Measurements from ENCODE around the gene PTPRN2. TPM values are rescaled to one million over a fixed set of nuclear protein-coding genes. Genes with fewer than 3 reads are reported as not detected.

Gene PTPRN2
- total and polyA plus RNA-seq, 5 experiments from 2014 or later = 0.69 to 1.5 (median 0.99) TPM

- POLR2A ChIA-PET = no interaction called here
These were observed 140.5 kb downstream of the PTPRN2 start for GRCh38 chr7:158447151-158447505.

GRCh38 chr7:158446706-158447105 lies 140.9 kb downstream of the PTPRN2 start:
- ATAC-seq (no peak), DNase-seq (no peak)
- H3K4me3 Mint-ChIP-seq = no peak overlapping the region
- H3K4me1 Mint-ChIP-seq = no peaks in the 10 kb centered on the region
- no peaks in the 10 kb centered on the region for H3K36me3 Mint-ChIP-seq
- H3K27ac Mint-ChIP-seq = no peak overlapping the region
- peaks cover 0 to 6% (median 0%) of the 10 kb centered on the region in 9 donors for H3K9me3 Mint-ChIP-seq
- peaks cover 0 to 26% (median 10%) of the 10 kb centered on the region in 5 donors for H3K27me3 Mint-ChIP-seq
- POLR2A ChIA-PET = no interaction called here

More at GRCh38 chr7:158447151-158447505, 140.5 kb downstream of the PTPRN2 start:
- H3K9me3 Mint-ChIP-seq = peaks cover 0 to 3% (median 0%) of the 10 kb centered on the region in 9 donors
- H3K27me3 Mint-ChIP-seq = peaks cover 0 to 26% (median 10%) of the 10 kb centered on the region in 5 donors
- H3K4me3 Mint-ChIP-seq = no peak overlapping the region
- DNase-seq (no peak), ATAC-seq (no peak)
- H3K4me1 Mint-ChIP-seq = no peaks in the 10 kb centered on the region
- H3K36me3 Mint-ChIP-seq = no peaks in the 10 kb centered on the region
- no peak overlapping the region for H3K27ac Mint-ChIP-seq

- Mint-ChIP-seq H3K36me3 (no peaks in the 10 kb centered on the region), H3K4me1 (no peaks in the 10 kb centered on the region), H3K4me3 (no peak overlapping the region), H3K9me3 (peaks cover 0 to 10% (median 0%) of the 10 kb centered on the region in 9 donors), H3K27ac (no peak overlapping the region), H3K27me3 (peaks cover 0 to 26% (median 10%) of the 10 kb centered on the region in 5 donors)
- DNase-seq = no peak
- POLR2A ChIA-PET = no interaction called here
- no peak for ATAC-seq
These were observed 141.3 kb downstream of the PTPRN2 start for GRCh38 chr7:158446281-158446680.

- POLR2A ChIA-PET = no interaction called here
- peaks cover 0 to 17% (median 0%) of the 10 kb centered on the region in 9 donors for H3K9me3 Mint-ChIP-seq
- no peaks in the 10 kb centered on the region for H3K4me1 Mint-ChIP-seq
- H3K4me3 Mint-ChIP-seq = no peak overlapping the region
- DNase-seq (no peak), ATAC-seq (no peak)
- no peaks in the 10 kb centered on the region for H3K36me3 Mint-ChIP-seq
- no peak overlapping the region for H3K27ac Mint-ChIP-seq
- peaks cover 0 to 21% (median 10%) of the 10 kb centered on the region in 5 donors for H3K27me3 Mint-ChIP-seq
These were observed 142.0 kb downstream of the PTPRN2 start for GRCh38 chr7:158445421-158446175.

- H3K9me3 Mint-ChIP-seq = peaks cover 0 to 25% (median 0%) of the 10 kb centered on the region in 9 donors
These were observed 142.9 kb downstream of the PTPRN2 start for GRCh38 chr7:158444501-158445420.

GRCh38 chr7:158443688-158444483 lies 143.7 kb downstream of the PTPRN2 start:
- Mint-ChIP-seq H3K36me3 (no peaks in the 10 kb centered on the region), H3K9me3 (peaks cover 0 to 25% (median 0%) of the 10 kb centered on the region in 9 donors), H3K4me1 (no peaks in the 10 kb centered on the region), H3K4me3 (no peak overlapping the region), H3K27me3 (peaks cover 0 to 19% (median 5%) of the 10 kb centered on the region in 5 donors), H3K27ac (no peak overlapping the region)
- POLR2A ChIA-PET = no interaction called here
- DNase-seq = no peak
- no peak for ATAC-seq

More at GRCh38 chr7:158444501-158445420, 142.9 kb downstream of the PTPRN2 start:
- ATAC-seq = no peak
- Mint-ChIP-seq H3K27me3 (peaks cover 0 to 15% (median 5%) of the 10 kb centered on the region in 5 donors), H3K36me3 (no peaks in the 10 kb centered on the region), H3K27ac (peak overlapping the region in 1 of 10 donors; percentile 37), H3K4me1 (no peaks in the 10 kb centered on the region), H3K4me3 (no peak overlapping the region)
- POLR2A ChIA-PET = no interaction called here
- no peak for DNase-seq

GRCh38 chr7:158443014-158443687 lies 144.5 kb downstream of the PTPRN2 start:
- Mint-ChIP-seq H3K9me3 (peaks cover 0 to 25% (median 0%) of the 10 kb centered on the region in 9 donors), H3K27me3 (peaks cover 0 to 24% (median 8%) of the 10 kb centered on the region in 5 donors), H3K4me3 (no peak overlapping the region), H3K4me1 (no peaks in the 10 kb centered on the region), H3K36me3 (no peaks in the 10 kb centered on the region), H3K27ac (no peak overlapping the region)
- POLR2A ChIA-PET = no interaction called here
- DNase-seq (no peak), ATAC-seq (no peak)

- H3K27ac Mint-ChIP-seq = no peak overlapping the region
- no peaks in the 10 kb centered on the region for H3K36me3 Mint-ChIP-seq
- no peaks in the 10 kb centered on the region for H3K4me1 Mint-ChIP-seq
- POLR2A ChIA-PET = no interaction called here
- DNase-seq = no peak
- H3K4me3 Mint-ChIP-seq = no peak overlapping the region
- H3K9me3 Mint-ChIP-seq = peaks cover 0 to 25% (median 0%) of the 10 kb centered on the region in 9 donors
- peaks cover 0 to 28% (median 16%) of the 10 kb centered on the region in 5 donors for H3K27me3 Mint-ChIP-seq
- no peak for ATAC-seq
These were observed 145.4 kb downstream of the PTPRN2 start for GRCh38 chr7:158442260-158442659.

GRCh38 chr7:158439035-158439434 lies 148.6 kb downstream of the PTPRN2 start:
- Mint-ChIP-seq H3K27me3 (peaks cover 6 to 41% (median 15%) of the 10 kb centered on the region in 5 donors), H3K4me1 (no peaks in the 10 kb centered on the region), H3K9me3 (peaks cover 0 to 25% (median 0%) of the 10 kb centered on the region in 9 donors), H3K27ac (no peak overlapping the region), H3K4me3 (no peak overlapping the region), H3K36me3 (no peaks in the 10 kb centered on the region)
- no peak for ATAC-seq
- DNase-seq = no peak
- POLR2A ChIA-PET = no interaction called here

- POLR2A ChIA-PET = no interaction called here
These were observed 155.0 kb downstream of the PTPRN2 start for GRCh38 chr7:158432369-158433341.

GRCh38 chr7:158431941-158432347 lies 155.7 kb downstream of the PTPRN2 start:
- POLR2A ChIA-PET = no interaction called here
- no peak for ATAC-seq
- H3K4me1 Mint-ChIP-seq = peaks cover 0 to 4% (median 2%) of the 10 kb centered on the region in 4 donors
- DNase-seq = no peak
- H3K4me3 Mint-ChIP-seq = no peak overlapping the region
- H3K36me3 Mint-ChIP-seq = no peaks in the 10 kb centered on the region
- H3K27me3 Mint-ChIP-seq = peaks cover 6 to 46% (median 7%) of the 10 kb centered on the region in 5 donors
- no peaks in the 10 kb centered on the region for H3K9me3 Mint-ChIP-seq
- peak overlapping the region in 1 of 10 donors; percentile 13 for H3K27ac Mint-ChIP-seq

More at GRCh38 chr7:158432369-158433341, 155.0 kb downstream of the PTPRN2 start:
- no peak overlapping the region for H3K27ac Mint-ChIP-seq
- DNase-seq (no peak), ATAC-seq (no peak)
- peaks cover 0 to 4% (median 2%) of the 10 kb centered on the region in 4 donors for H3K4me1 Mint-ChIP-seq
- peaks cover 6 to 53% (median 12%) of the 10 kb centered on the region in 5 donors for H3K27me3 Mint-ChIP-seq
- no peaks in the 10 kb centered on the region for H3K36me3 Mint-ChIP-seq
- H3K4me3 Mint-ChIP-seq = no peak overlapping the region
- H3K9me3 Mint-ChIP-seq = no peaks in the 10 kb centered on the region

All from naive thymus-derived CD8-positive, alpha-beta T cell (primary cell).